ENCODE data around the gene SLC31A1. TPM values are rescaled to one million over a fixed set of nuclear protein-coding genes. Genes with fewer than 3 reads are reported as not detected.
A peak's percentile ranks its signal among the peaks of the same experiment; 100 is the strongest.

SLC31A1 gene
- 22.1 and 26.0 TPM in 2 replicates for total RNA-seq (ENCODE audit: low replicate concordance)

DNA sequence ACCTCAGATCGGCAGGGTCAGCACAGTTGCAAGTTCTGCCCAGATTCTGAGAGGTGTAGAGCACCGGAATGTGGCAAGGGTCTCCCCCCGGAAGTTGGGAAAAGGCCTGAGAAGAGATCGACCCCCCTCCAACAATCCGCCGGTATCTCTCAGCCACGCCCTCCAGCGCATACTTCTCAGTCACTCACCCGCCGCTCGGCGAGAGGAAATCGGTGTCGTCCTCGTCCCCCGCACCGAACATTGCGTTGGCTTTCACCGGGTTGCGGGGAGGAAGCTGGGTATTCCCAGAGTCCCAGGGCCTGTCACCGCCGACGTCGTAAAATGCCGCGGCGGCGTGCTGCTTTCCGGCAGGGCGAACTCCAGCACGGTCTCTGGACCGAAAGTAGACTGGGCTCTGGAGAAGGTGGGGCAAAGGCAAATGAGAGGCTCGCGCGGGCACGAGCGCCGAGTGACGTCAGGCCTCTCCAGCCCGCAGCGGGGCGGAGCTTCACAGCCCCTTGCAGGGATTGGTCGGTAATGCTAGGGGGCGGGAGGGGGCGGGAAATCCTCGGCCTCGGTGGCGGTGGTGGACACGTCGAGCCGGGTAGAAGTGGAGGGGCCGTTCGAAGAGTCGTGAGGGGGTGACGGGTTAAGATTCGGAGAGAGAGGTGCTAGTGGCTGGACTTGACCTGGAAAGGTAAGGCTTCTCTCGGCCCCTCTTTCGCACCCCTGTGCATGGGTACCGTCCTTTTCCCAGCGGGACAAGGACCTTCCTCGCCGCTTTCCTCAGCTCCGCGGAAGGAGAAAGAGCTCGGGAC, at the start of gene SLC31A1, which contains the start of gene FKBP15:
TSS of gene SLC31A1 (plus strand) at position 542 of the 797 bp plus-strand sequence. CDS start 34,605 bp downstream, outside the sequence.
TSS of gene FKBP15 (minus strand) at position 275 of the 797 bp plus-strand sequence. CDS start at position 241, 34 bp downstream.
- H3K9me3 Mint-ChIP-seq, result no peaks in the 10 kb centered on the region
- H3K4me3 Mint-ChIP-seq, result peak within 1 kb of the TSS; percentile 97
- TF ChIP-seq EZH2 (IDR thresholded peaks at IDR 0.05) (no peak), EZH2phosphoT487 (IDR thresholded peaks at IDR 0.05) (no peak)
- TF ChIP-seq, protein P1, sequence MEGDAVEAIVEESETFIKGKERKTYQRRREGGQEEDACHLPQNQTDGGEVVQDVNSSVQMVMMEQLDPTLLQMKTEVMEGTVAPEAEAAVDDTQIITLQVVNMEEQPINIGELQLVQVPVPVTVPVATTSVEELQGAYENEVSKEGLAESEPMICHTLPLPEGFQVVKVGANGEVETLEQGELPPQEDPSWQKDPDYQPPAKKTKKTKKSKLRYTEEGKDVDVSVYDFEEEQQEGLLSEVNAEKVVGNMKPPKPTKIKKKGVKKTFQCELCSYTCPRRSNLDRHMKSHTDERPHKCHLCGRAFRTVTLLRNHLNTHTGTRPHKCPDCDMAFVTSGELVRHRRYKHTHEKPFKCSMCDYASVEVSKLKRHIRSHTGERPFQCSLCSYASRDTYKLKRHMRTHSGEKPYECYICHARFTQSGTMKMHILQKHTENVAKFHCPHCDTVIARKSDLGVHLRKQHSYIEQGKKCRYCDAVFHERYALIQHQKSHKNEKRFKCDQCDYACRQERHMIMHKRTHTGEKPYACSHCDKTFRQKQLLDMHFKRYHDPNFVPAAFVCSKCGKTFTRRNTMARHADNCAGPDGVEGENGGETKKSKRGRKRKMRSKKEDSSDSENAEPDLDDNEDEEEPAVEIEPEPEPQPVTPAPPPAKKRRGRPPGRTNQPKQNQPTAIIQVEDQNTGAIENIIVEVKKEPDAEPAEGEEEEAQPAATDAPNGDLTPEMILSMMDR (IDR thresholded peaks at IDR 0.05), result no peak
- H3K4me2 ChIP-seq, result peak within 1 kb of the TSS; percentile 96
- peak within 1 kb of the TSS; percentile 91 for H3K27ac Mint-ChIP-seq
- H3K4me1 Mint-ChIP-seq, result peaks cover 24% of the 10 kb centered on the region
- DNase-seq (ENCODE audit: low spot score), result peak; percentile 99
- H3K4me1 ChIP-seq, result peaks cover 16% of the 10 kb centered on the region
- H3K36me3 ChIP-seq, result no peaks in the 10 kb centered on the region
- no peak within 1 kb of the TSS for H3K27ac ChIP-seq
- peak within 1 kb of the TSS; percentile 66 for H3K9ac ChIP-seq
- no peaks in the 10 kb centered on the region for H3K27me3 ChIP-seq
- no peaks in the 10 kb centered on the region for H3F3A ChIP-seq (ENCODE audit: low read depth)
- H3K9me3 ChIP-seq (ENCODE audit: low read depth), result no peaks in the 10 kb centered on the region
- H3K79me2 ChIP-seq (ENCODE audit: low read depth), result peaks cover 62% of the 10 kb centered on the region
- peaks cover 1% of the 10 kb centered on the region for H3K36me3 Mint-ChIP-seq
- H3K27me3 Mint-ChIP-seq (ENCODE audit: insufficient read depth, low read depth), result peaks cover 2% of the 10 kb centered on the region
- H3K4me3 ChIP-seq, result peak within 1 kb of the TSS; percentile 82
- H4K20me1 ChIP-seq (ENCODE audit: low read depth), result peaks cover 18% of the 10 kb centered on the region
- peak within 1 kb of the TSS; percentile 96 for H2AFZ ChIP-seq (replicated peaks)

DNA sequence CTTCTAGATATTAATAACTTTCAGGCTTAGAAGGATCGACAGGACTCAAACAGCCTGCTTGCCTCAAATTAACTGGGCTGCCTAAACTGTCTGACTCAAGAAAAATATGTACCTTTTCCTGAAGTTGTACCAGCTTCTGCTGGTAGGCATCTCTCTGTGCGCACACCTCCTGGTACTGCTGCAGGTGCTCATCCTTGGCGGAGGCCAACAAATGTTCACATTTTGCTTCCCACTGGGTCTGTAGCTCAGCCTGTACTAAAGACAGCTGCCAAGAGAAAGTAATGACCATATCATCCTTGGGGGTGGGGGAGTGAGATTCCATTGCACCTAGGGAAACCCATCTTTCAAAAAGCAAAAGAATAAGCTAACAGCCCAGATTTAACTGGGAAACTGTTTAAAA, 48.0 kb upstream of the SLC31A1 start:
- Histone ChIP-seq H3K4me2 (no peak overlapping the region), H3F3A (ENCODE audit: low read depth) (no peaks in the 10 kb centered on the region), H3K27me3 (no peaks in the 10 kb centered on the region), H3K9me3 (ENCODE audit: low read depth) (no peaks in the 10 kb centered on the region), H3K27ac (no peak overlapping the region), H3K4me3 (no peak overlapping the region), H3K4me1 (no peaks in the 10 kb centered on the region), H3K36me3 (peaks cover 6% of the 10 kb centered on the region), H3K9ac (no peak overlapping the region), H2AFZ (replicated peaks) (no peak overlapping the region), H3K79me2 (ENCODE audit: low read depth) (no peaks in the 10 kb centered on the region), H4K20me1 (ENCODE audit: low read depth) (no peaks in the 10 kb centered on the region)
- H3K4me3 Mint-ChIP-seq, result no peak overlapping the region
- no peak for DNase-seq (ENCODE audit: low spot score)
- no peaks in the 10 kb centered on the region for H3K9me3 Mint-ChIP-seq
- peaks cover 4% of the 10 kb centered on the region for H3K27me3 Mint-ChIP-seq (ENCODE audit: insufficient read depth, low read depth)
- H3K36me3 Mint-ChIP-seq, result peaks cover 39% of the 10 kb centered on the region
- no peak overlapping the region for H3K27ac Mint-ChIP-seq
- no peak for TF ChIP-seq EZH2phosphoT487 (IDR thresholded peaks at IDR 0.05)
- no peak for TF ChIP-seq EZH2 (IDR thresholded peaks at IDR 0.05)
- TF ChIP-seq, protein P1 (IDR thresholded peaks at IDR 0.05), result no peak
- H3K4me1 Mint-ChIP-seq, result no peaks in the 10 kb centered on the region

DNA sequence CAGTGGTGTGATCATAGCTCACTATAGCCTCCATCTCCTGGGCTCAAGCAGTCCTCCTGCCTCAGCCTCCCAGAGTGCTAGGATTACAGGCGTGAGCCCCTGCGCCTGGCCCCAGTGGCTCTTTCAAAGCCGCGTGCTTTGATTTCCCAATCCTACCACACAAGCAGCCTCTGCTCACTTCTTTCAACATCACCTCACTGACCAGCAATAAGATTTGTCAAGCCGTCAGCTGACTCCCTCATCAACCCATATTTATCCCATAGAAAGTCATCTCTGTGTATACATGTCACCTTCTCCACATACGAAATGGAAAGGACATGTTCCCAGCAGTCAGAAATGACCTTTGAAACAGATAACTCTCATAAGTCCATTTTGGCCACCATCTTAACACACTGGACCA, 44.5 kb upstream of the SLC31A1 start:
- Mint-ChIP-seq H3K27me3 (ENCODE audit: insufficient read depth, low read depth) (peaks cover 3% of the 10 kb centered on the region), H3K27ac (no peak overlapping the region), H3K9me3 (no peaks in the 10 kb centered on the region), H3K4me1 (no peaks in the 10 kb centered on the region), H3K36me3 (peaks cover 26% of the 10 kb centered on the region), H3K4me3 (no peak overlapping the region)
- Histone ChIP-seq H2AFZ (replicated peaks) (no peak overlapping the region), H3K27ac (no peak overlapping the region), H3F3A (ENCODE audit: low read depth) (no peaks in the 10 kb centered on the region), H3K79me2 (ENCODE audit: low read depth) (no peaks in the 10 kb centered on the region), H3K9ac (no peak overlapping the region), H3K4me1 (no peaks in the 10 kb centered on the region), H3K36me3 (peaks cover 6% of the 10 kb centered on the region), H3K27me3 (no peaks in the 10 kb centered on the region), H3K4me2 (no peak overlapping the region), H3K9me3 (ENCODE audit: low read depth) (no peaks in the 10 kb centered on the region), H4K20me1 (ENCODE audit: low read depth) (no peaks in the 10 kb centered on the region), H3K4me3 (no peak overlapping the region)
- DNase-seq (ENCODE audit: low spot score), result no peak
- TF ChIP-seq EZH2 (IDR thresholded peaks at IDR 0.05) (no peak), EZH2phosphoT487 (IDR thresholded peaks at IDR 0.05) (no peak)
- TF ChIP-seq, protein P1 (IDR thresholded peaks at IDR 0.05), result no peak

Measured in neural progenitor cell (in vitro differentiated cells).